ENCODE data around the gene PPP4R3B. TPM values are rescaled to one million over a fixed set of nuclear protein-coding genes. Genes with fewer than 3 reads are reported as not detected.
"Not testable (repeated sequence)": the region's sequence is repeated elsewhere in the genome, so short reads cannot be mapped to it uniquely, and the experiment has no call there.

Gene PPP4R3B
- total and polyA plus RNA-seq, 5 donors: 11.9 to 34.1 (median 27.1) TPM

- H3K9me3 ChIP-seq (ENCODE audit: control insufficient read depth, low read length): no peaks in the 10 kb centered on the region
- H3K4me1 ChIP-seq (ENCODE audit: control insufficient read depth, insufficient read depth, low read length): no peaks in the 10 kb centered on the region
- no peak overlapping the region for H3K27ac ChIP-seq (ENCODE audit: low read length)
- intact Hi-C loops (cut with DNase I): no loop called here
- H3K27me3 ChIP-seq (ENCODE audit: control insufficient read depth, insufficient read depth): no peaks in the 10 kb centered on the region
- ATAC-seq (peak; percentile 16 to 33), DNase-seq (no peak)
- no peak overlapping the region for H3K4me3 ChIP-seq (ENCODE audit: low read length)
Observed at GRCh38 chr2:55555977-55556376, 61.4 kb downstream of the PPP4R3B start.

DNA sequence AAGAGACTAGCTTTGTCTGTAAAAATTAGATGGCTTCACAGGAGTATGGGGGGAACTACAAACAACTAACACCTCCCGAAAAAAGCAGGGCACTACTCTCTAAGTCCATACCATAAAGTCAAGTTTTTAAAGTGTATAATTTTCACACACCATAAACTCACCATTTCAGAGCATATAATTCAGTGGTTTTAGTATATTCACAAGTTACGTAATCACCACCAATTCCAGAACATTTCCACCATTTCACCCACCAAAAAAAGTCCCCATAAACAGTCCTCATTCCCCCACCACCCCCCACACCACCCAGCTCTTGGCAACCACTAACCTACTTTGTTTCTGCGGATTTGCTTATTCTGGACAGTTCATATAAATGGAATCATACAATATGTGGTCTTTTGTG is 64.1 kb downstream of the PPP4R3B start:
- Histone ChIP-seq H3K4me1 (ENCODE audit: control insufficient read depth, insufficient read depth, low read length) (no peaks in the 10 kb centered on the region), H3K4me3 (ENCODE audit: low read length) (no peak overlapping the region), H3K27me3 (ENCODE audit: control insufficient read depth, insufficient read depth) (no peaks in the 10 kb centered on the region), H3K9me3 (ENCODE audit: control insufficient read depth, low read length) (no peaks in the 10 kb centered on the region), H3K27ac (ENCODE audit: low read length) (no peak overlapping the region)
- WGBS: 93% methylated on average over 3 of the region's 3 CpGs
- ATAC-seq (no peak), DNase-seq (no peak)
- intact Hi-C loops (cut with DNase I): no loop called here

DNA sequence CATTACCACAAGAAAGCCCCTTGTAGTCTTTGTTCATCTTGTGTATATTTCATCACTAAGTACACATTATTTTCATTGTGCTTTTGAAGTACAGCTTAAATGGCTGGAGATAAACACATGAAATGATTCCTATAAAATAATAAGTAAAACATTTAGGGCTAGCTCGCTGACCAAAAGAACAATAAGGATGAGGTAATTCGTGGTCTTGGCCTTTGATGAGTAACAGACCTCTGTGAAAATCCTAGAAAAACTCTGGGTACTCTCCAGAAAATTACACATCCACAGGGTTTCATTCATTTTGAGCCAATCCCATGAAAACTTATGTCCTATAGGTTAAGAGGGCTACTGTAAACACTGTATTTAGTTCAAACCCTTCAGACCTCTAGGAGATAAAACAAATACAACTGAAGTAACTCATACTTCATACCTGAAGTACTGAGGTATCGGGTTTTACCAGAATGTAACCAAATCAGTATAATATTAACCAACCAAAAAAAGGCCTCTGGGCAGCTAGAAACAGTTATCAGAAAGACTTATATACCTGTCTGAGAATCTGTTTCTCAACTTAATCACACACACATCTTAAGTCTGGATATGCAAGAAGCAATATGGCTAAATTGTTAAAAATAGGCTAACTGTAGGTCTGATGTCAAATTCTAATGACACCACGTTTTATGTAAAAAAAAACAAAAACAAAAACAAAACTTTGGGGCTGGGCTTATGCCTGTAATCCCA is 66.9 kb downstream of the PPP4R3B start:
- Histone ChIP-seq H3K27me3 (ENCODE audit: control insufficient read depth, insufficient read depth) (no peaks in the 10 kb centered on the region), H3K27ac (ENCODE audit: low read length) (no peak overlapping the region), H3K4me1 (ENCODE audit: control insufficient read depth, insufficient read depth, low read length) (no peaks in the 10 kb centered on the region), H3K9me3 (ENCODE audit: control insufficient read depth, low read length) (no peaks in the 10 kb centered on the region), H3K4me3 (ENCODE audit: low read length) (no peak overlapping the region)
- no peak for ATAC-seq
- 78% methylated on average over 4 of the region's 4 CpGs for WGBS
- intact Hi-C loops (cut with DNase I): no loop called here
- DNase-seq: no peak

DNA sequence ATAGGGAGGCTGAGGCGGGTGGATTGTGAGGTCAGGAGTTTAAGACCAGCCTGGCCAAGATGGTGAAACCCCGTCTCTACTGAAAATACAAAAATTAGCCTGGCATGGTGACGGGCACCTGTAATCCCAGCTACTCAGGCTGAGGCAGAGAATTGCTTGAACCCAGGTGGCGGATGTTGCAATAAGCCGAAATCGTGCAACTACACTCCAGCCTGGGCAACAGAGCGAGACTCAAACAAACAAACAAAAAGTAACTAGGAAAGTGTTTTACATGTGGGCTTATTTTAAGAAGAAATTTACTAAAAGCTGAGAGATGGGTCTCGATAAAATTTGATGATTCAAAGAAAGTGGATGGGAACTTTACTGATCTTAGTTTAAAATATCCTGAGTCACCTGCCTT is 69.7 kb downstream of the PPP4R3B start:
- intact Hi-C loops (cut with DNase I): not testable (repeated sequence)

GRCh38 chr2:55547001-55547400 is 70.4 kb downstream of the PPP4R3B start:
- 87% methylated on average over 1 of the region's 1 CpG for WGBS
- intact Hi-C loops (cut with DNase I): no loop called here
- Histone ChIP-seq H3K27ac (ENCODE audit: low read length) (no peak overlapping the region), H3K4me3 (ENCODE audit: low read length) (no peak overlapping the region), H3K9me3 (ENCODE audit: control insufficient read depth, low read length) (no peaks in the 10 kb centered on the region), H3K4me1 (ENCODE audit: control insufficient read depth, insufficient read depth, low read length) (no peaks in the 10 kb centered on the region), H3K27me3 (ENCODE audit: control insufficient read depth, insufficient read depth) (no peaks in the 10 kb centered on the region)
- ATAC-seq (no peak), DNase-seq (no peak)

More for the DNA sequence above, 69.7 kb downstream of the PPP4R3B start:
- not testable (repeated sequence) for ATAC-seq; H3K4me3 ChIP-seq (ENCODE audit: low read length); H3K27me3 ChIP-seq (ENCODE audit: control insufficient read depth, insufficient read depth); H3K9me3 ChIP-seq (ENCODE audit: control insufficient read depth, low read length); DNase-seq; H3K27ac ChIP-seq (ENCODE audit: low read length); H3K4me1 ChIP-seq (ENCODE audit: control insufficient read depth, insufficient read depth, low read length)
- WGBS: 92% methylated on average over 8 of the region's 8 CpGs

GRCh38 chr2:55530539-55531081 is 86.8 kb downstream of the PPP4R3B start:
- WGBS: 77% methylated on average over 6 of the region's 6 CpGs
- Histone ChIP-seq H3K4me1 (ENCODE audit: control insufficient read depth, insufficient read depth, low read length) (no peaks in the 10 kb centered on the region), H3K9me3 (ENCODE audit: control insufficient read depth, low read length) (no peaks in the 10 kb centered on the region), H3K4me3 (ENCODE audit: low read length) (no peak overlapping the region), H3K27me3 (ENCODE audit: control insufficient read depth, insufficient read depth) (no peaks in the 10 kb centered on the region), H3K27ac (ENCODE audit: low read length) (peak overlapping the region; percentile 51)
- DNase-seq: no peak
- intact Hi-C loops (cut with DNase I): no loop called here
- peak; percentile 11 to 71 for ATAC-seq

- DNase-seq (no peak), ATAC-seq (no peak)
- Histone ChIP-seq H3K9me3 (ENCODE audit: control insufficient read depth, low read length) (no peaks in the 10 kb centered on the region), H3K4me1 (ENCODE audit: control insufficient read depth, insufficient read depth, low read length) (no peaks in the 10 kb centered on the region), H3K4me3 (ENCODE audit: low read length) (no peak overlapping the region), H3K27me3 (ENCODE audit: control insufficient read depth, insufficient read depth) (no peaks in the 10 kb centered on the region), H3K27ac (ENCODE audit: low read length) (no peak overlapping the region)
- 98% methylated on average over 1 of the region's 1 CpG for WGBS
- intact Hi-C loops (cut with DNase I): no loop called here
Observed at GRCh38 chr2:55526174-55526573, 91.2 kb downstream of the PPP4R3B start.

DNA sequence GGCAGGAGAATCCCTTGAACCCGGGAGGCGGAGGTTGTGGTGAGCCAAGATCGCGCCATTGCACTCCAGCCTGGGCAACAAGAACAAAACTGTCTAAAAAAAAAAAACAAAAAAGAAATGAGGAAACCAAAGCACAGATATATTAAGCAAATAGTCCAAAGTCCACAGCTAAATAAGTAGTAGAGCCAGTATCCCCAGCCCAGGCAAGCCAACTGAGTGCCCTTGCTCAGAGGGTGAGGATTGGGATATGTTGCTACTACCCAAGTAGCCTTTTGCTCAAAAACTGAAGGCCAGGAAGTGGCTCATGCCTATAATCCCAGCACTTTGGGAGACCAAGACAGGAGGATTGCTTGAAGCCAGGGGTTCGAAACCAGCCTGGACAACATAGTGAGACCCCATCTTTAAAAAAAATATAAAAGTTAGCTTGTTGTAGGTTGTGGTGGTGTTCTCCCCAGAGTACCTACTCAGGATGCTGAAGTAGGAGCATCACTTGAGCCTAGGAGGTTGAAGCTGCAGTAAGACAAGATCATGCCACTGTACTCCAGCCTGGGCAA is 92.5 kb downstream of the PPP4R3B start:
- no peak for ATAC-seq
- Histone ChIP-seq H3K27ac (ENCODE audit: low read length) (no peak overlapping the region), H3K27me3 (ENCODE audit: control insufficient read depth, insufficient read depth) (no peaks in the 10 kb centered on the region), H3K4me3 (ENCODE audit: low read length) (no peak overlapping the region), H3K4me1 (ENCODE audit: control insufficient read depth, insufficient read depth, low read length) (no peaks in the 10 kb centered on the region), H3K9me3 (ENCODE audit: control insufficient read depth, low read length) (no peaks in the 10 kb centered on the region)
- DNase-seq: no peak
- WGBS: 99% methylated on average over 5 of the region's 5 CpGs
- intact Hi-C loops (cut with DNase I): no loop called here

DNA sequence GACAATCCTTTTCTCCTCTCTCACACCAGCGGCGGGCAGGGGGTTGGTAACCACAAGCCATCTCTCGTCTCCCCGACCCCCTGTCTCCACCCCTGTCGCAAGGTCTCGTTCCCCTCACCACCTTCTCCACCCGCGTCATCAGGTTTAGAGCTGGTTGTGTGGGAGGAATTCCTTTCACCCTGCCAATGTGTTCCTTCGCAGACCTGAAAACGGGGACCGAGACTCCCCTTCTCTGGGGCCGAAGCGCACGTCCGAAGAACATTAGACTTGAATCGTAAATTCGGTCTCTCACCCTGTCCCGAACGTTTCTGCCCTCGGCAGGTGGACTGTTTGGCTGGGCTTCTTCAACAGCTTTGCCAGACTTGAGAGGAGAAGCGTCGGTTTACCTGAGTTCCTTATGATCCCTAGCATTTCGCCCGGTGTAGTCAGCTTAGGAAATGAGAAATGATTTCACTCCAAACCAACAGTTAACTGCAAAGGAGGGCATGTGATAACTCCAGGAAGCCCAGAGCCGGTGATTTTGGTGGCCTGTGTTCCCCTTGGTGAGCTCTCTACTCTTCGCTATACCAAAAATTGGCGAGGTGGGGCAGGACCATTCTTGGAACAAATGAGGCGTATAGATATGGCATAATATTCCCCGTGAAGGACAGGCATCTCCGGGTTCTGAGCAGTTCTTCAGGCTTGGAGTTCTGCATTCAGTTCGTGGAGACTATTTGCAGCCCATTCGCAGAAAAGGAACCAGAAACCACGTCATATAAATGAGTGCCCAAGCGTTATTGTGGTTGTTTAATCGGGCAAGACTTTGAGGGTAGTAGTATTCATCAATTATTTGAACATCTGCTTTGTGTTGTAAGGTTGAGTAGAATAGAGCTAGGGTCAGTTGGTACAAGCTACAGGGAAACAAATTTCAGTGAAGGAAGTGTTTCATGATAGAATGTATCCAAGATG is 97.2 kb downstream of the PPP4R3B start:
- H3K9me3 ChIP-seq (ENCODE audit: control insufficient read depth, low read length): no peaks in the 10 kb centered on the region
- ATAC-seq: peak; percentile 23 to 52
- WGBS: 4% methylated on average over 35 of the region's 35 CpGs
- H3K4me3 ChIP-seq (ENCODE audit: low read length): peak overlapping the region; percentile 71
- H3K4me1 ChIP-seq (ENCODE audit: control insufficient read depth, insufficient read depth, low read length): no peaks in the 10 kb centered on the region
- intact Hi-C loops (cut with DNase I): no loop called here
- DNase-seq: no peak
- no peaks in the 10 kb centered on the region for H3K27me3 ChIP-seq (ENCODE audit: control insufficient read depth, insufficient read depth)
- H3K27ac ChIP-seq (ENCODE audit: low read length): peak overlapping the region; percentile 10

- H3K9me3 ChIP-seq (ENCODE audit: control insufficient read depth, low read length): no peaks in the 10 kb centered on the region
- no peaks in the 10 kb centered on the region for H3K4me1 ChIP-seq (ENCODE audit: control insufficient read depth, insufficient read depth, low read length)
- intact Hi-C loops (cut with DNase I): no loop called here
- DNase-seq (no peak), ATAC-seq (peak; percentile 1 to 22)
- peak overlapping the region; percentile 71 for H3K4me3 ChIP-seq (ENCODE audit: low read length)
- no peaks in the 10 kb centered on the region for H3K27me3 ChIP-seq (ENCODE audit: control insufficient read depth, insufficient read depth)
- peak overlapping the region; percentile 77 for H3K27ac ChIP-seq (ENCODE audit: low read length)
- WGBS: 16% methylated on average over 9 of the region's 9 CpGs
Observed at GRCh38 chr2:55518841-55519165, 98.6 kb downstream of the PPP4R3B start.

Data from right cardiac atrium (tissue), 5 donors.